MCF 10A (cell line): ENCODE measurements around the gene C1GALT1C1L. TPM values are rescaled to one million over a fixed set of nuclear protein-coding genes. Genes with fewer than 3 reads are reported as not detected.
"Not testable (repeated sequence)": the region's sequence is repeated elsewhere in the genome, so short reads cannot be mapped to it uniquely, and the experiment has no call there.

Source experiments
- BruUV-seq: library from RNA; stranded (reverse); fragments of 400-500 nt; replicated peaks from 2 replicates; lab custom pipeline; 2021; lab: Mats Ljungman, UMichigan
- CTCF ChIA-PET: fragments of 300-600 bp; sonication (Branson Sonifier 250); formaldehyde crosslinking; extraction: SDS; loops from one replicate; lab custom pipeline; 2021; ENCODE audit warnings: antibody characterized with exemption, inconsistent platforms; lab: Yijun Ruan, JAX
- POLR2A ChIA-PET: fragments of 300-600, 350-650 bp; sonication (Branson Sonifier 250); formaldehyde crosslinking; extraction: SDS; loops from one replicate; lab custom pipeline; 2020; ENCODE audit warnings: antibody characterized with exemption, inconsistent platforms; lab: Yijun Ruan, JAX
- DNase-seq: peaks from one replicate; pipeline ENCODE4 v3.0.0-alpha.2; 2018; ENCODE audit not compliant: unreplicated experiment
- H3K27ac Mint-ChIP-seq: one replicate; pipeline ENCODE4 v1.8.0; 2022; ENCODE audit warnings: mild to moderate bottlenecking, low read depth, mixed read lengths; ENCODE audit not compliant: unreplicated experiment
- H3K27me3 Mint-ChIP-seq: one replicate; pipeline ENCODE4 v1.8.0; 2022; ENCODE audit warnings: mixed read lengths; ENCODE audit not compliant: insufficient read depth, unreplicated experiment
- H3K36me3 Mint-ChIP-seq: one replicate; pipeline ENCODE4 v1.8.0; 2022; ENCODE audit warnings: mild to moderate bottlenecking, moderate library complexity, mixed read lengths; ENCODE audit not compliant: insufficient read depth, unreplicated experiment
- H3K4me1 Mint-ChIP-seq: one replicate; pipeline ENCODE4 v1.8.0; 2022; ENCODE audit warnings: mixed read lengths; ENCODE audit not compliant: insufficient read depth, unreplicated experiment
- H3K4me3 Mint-ChIP-seq: one replicate; pipeline ENCODE4 v1.8.0; 2022; ENCODE audit warnings: mild to moderate bottlenecking, moderate library complexity, mixed read lengths; ENCODE audit not compliant: unreplicated experiment
- H3K9me3 Mint-ChIP-seq: one replicate; pipeline ENCODE4 v1.8.0; 2022; ENCODE audit warnings: mixed read lengths; ENCODE audit not compliant: unreplicated experiment
- CTCF ChIP-seq: fragments of 200-600 bp; IDR thresholded peaks from one replicate; pipeline ENCODE4 v1.8.0; 2022; ENCODE audit warnings: antibody characterized with exemption, mild to moderate bottlenecking; ENCODE audit not compliant: unreplicated experiment
- intact Hi-C: fragments of 100-400 bp; cut with micrococcal nuclease; formaldehyde crosslinking; loops from 2 replicates; pipeline ENCODE4 v1.14.1; 2022
- total RNA-seq: library from RNA; stranded (reverse); gene quantifications from 2 replicates; pipeline ENCODE4 v1.2.3, GENCODE V29; 2022

Gene C1GALT1C1L
- total RNA-seq, 1 experiment from 2014 or later, result not detected

- Mint-ChIP-seq H3K4me3 (no peak overlapping the region), H3K36me3 (no peaks in the 10 kb centered on the region), H3K4me1 (no peaks in the 10 kb centered on the region), H3K27ac (no peak overlapping the region), H3K9me3 (no peaks in the 10 kb centered on the region), H3K27me3 (no peaks in the 10 kb centered on the region)
- BruUV-seq, result no TSS peak
- no peak for DNase-seq
- ChIA-PET CTCF (no interaction called here), POLR2A (no interaction called here)
- intact Hi-C loops, result no loop called here
- TF ChIP-seq CTCF, result no peak
Measured at GRCh38 chr2:43642363-43642762, 33.9 kb downstream of the C1GALT1C1L start.

- H3K4me3 Mint-ChIP-seq, result peak within 1 kb of the TSS; percentile 82
- intact Hi-C loops, result no loop called here
- H3K9me3 Mint-ChIP-seq, result no peaks in the 10 kb centered on the region
- peak; percentile 84 for DNase-seq
- POLR2A ChIA-PET, result interaction anchor here (0.6 to 1.6 kb wide), 7 partner anchors 12 to 358 kb away, joined by 3 to 8 read pairs (median 3); partner anchors contain the start of genes DYNC2LI1 and LRPPRC
- no peak within 1 kb of the TSS for H3K27ac Mint-ChIP-seq
- H3K36me3 Mint-ChIP-seq, result no peaks in the 10 kb centered on the region
- H3K4me1 Mint-ChIP-seq, result peaks cover 21% of the 10 kb centered on the region
- no TSS peak for BruUV-seq
- CTCF ChIA-PET, result interaction anchor here (0.6 to 0.7 kb wide), 4 partner anchors 85 to 436 kb away, joined by 3 read pairs; no protein-coding TSS in a partner anchor
- H3K27me3 Mint-ChIP-seq, result peaks cover 22% of the 10 kb centered on the region
- TF ChIP-seq CTCF, result no peak
Measured at GRCh38 chr2:43637030-43637803, 39.0 kb downstream of the C1GALT1C1L start, which contains the start of gene PLEKHH2. PLEKHH2 (plus strand) TSS chr2:43637260; CDS start chr2:43644674, 7,414 bp downstream.

GRCh38 chr2:43636621-43637020, 39.6 kb downstream of the C1GALT1C1L start:
- peak overlapping the region; percentile 82 for H3K4me3 Mint-ChIP-seq
- DNase-seq, result no peak
- no peak for TF ChIP-seq CTCF
- H3K27ac Mint-ChIP-seq, result no peak overlapping the region
- H3K27me3 Mint-ChIP-seq, result peaks cover 28% of the 10 kb centered on the region
- H3K9me3 Mint-ChIP-seq, result no peaks in the 10 kb centered on the region
- intact Hi-C loops, result no loop called here
- H3K4me1 Mint-ChIP-seq, result peaks cover 26% of the 10 kb centered on the region
- no peaks in the 10 kb centered on the region for H3K36me3 Mint-ChIP-seq
- ChIA-PET CTCF (interaction anchor here (0.6 to 0.7 kb wide), 4 partner anchors 85 to 435 kb away, joined by 3 read pairs; no protein-coding TSS in a partner anchor), POLR2A (interaction anchor here (0.7 to 1.6 kb wide), 5 partner anchors 11 to 359 kb away, joined by 3 to 8 read pairs (median 3); partner anchors contain the start of genes DYNC2LI1 and LRPPRC)
- BruUV-seq, result no TSS peak

GRCh38 chr2:43636153-43636552, 40.1 kb downstream of the C1GALT1C1L start:
- H3K36me3 Mint-ChIP-seq, BruUV-seq, intact Hi-C loops, H3K9me3 Mint-ChIP-seq, CTCF ChIA-PET, DNase-seq, H3K27ac Mint-ChIP-seq: not testable (repeated sequence)
- Mint-ChIP-seq H3K27me3 (peaks cover 33% of the 10 kb centered on the region), H3K4me3 (peak overlapping the region; percentile 82), H3K4me1 (peaks cover 26% of the 10 kb centered on the region)
- POLR2A ChIA-PET, result interaction anchor here (1.0 to 1.2 kb wide), 2 partner anchors 36 to 138 kb away, joined by 3 read pairs; partner anchors contain the start of gene DYNC2LI1
